ENCODE measurements around the gene GALNTL6. TPM values are rescaled to one million over a fixed set of nuclear protein-coding genes. Genes with fewer than 3 reads are reported as not detected.

Gene GALNTL6
- total RNA-seq, 1 experiment from 2014 or later: not detected

DNA sequence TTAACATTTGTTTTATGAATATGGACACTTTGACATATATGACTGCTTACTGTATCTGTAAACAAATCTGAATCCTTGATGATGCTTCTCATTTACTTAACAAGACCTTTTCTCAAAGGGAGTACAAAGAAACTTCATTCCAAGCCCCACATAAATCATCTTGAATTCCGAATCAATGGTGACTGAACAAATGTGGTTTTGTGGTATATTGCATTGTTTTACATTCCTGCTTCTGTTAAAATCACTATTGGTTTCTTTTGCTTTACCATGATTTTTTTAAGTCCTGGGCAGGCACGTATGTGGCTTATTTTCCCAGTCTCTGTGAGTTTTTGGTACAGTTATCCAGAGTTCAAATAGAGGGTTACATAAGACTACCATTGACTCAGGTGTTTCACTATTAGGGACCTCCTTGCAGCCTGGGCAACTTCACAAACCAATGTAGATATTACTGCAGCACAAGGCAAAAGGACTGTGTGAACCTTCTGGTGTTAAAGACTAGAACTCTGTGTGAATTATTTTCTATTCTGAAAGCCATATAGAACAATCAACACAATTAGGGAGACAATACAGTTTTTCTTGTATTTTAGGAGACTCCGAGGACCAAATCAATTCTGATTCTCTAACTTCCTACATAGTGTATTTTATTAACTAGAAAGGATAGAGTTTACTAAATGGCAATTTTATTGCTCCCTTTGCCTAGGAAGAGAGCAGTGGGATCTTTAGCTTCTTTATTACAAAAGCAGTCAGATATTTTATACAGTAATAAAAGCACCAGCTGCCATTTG, 196.4 kb downstream of the GALNTL6 start:
- peaks cover 0 to 3% (median 3%) of the 10 kb centered on the region in 3 experiments; a peak in 4 of 7 replicates for H3K36me3 Mint-ChIP-seq (ENCODE audit: insufficient read depth in 1 of 3, low read depth in 3 of 3)
- H3K4me3 Mint-ChIP-seq: no peak overlapping the region
- TF ChIP-seq, protein P1, sequence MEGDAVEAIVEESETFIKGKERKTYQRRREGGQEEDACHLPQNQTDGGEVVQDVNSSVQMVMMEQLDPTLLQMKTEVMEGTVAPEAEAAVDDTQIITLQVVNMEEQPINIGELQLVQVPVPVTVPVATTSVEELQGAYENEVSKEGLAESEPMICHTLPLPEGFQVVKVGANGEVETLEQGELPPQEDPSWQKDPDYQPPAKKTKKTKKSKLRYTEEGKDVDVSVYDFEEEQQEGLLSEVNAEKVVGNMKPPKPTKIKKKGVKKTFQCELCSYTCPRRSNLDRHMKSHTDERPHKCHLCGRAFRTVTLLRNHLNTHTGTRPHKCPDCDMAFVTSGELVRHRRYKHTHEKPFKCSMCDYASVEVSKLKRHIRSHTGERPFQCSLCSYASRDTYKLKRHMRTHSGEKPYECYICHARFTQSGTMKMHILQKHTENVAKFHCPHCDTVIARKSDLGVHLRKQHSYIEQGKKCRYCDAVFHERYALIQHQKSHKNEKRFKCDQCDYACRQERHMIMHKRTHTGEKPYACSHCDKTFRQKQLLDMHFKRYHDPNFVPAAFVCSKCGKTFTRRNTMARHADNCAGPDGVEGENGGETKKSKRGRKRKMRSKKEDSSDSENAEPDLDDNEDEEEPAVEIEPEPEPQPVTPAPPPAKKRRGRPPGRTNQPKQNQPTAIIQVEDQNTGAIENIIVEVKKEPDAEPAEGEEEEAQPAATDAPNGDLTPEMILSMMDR (conservative IDR thresholded peaks at IDR 0.05): no peak
- H3K9me3 Mint-ChIP-seq: no peaks in the 10 kb centered on the region; a peak in 1 of 5 replicates
- H2BK12ac ChIP-seq (ENCODE audit: insufficient read length, low read depth, low read length): no peak overlapping the region
- no peak overlapping the region for H3K27ac ChIP-seq (ENCODE audit: insufficient read length, low read depth, low read length)
- no CpG with 5 or more reads among the region's 3 CpGs for WGBS (ENCODE audit: extremely low coverage, insufficient read length, low lambda C conversion rate)
- no peak overlapping the region for H4K8ac ChIP-seq (replicated peaks; ENCODE audit: insufficient read length, low read depth, low read length)
- H2AK5ac ChIP-seq (ENCODE audit: insufficient read length, low read length): no peak overlapping the region
- H4K5ac ChIP-seq (ENCODE audit: insufficient read length, low read depth, low read length): no peak overlapping the region
- no peak overlapping the region for H2BK5ac ChIP-seq (ENCODE audit: insufficient read length, low read length)
- no peaks in the 10 kb centered on the region for H3K9me3 ChIP-seq (ENCODE audit: control insufficient read depth, low read depth, low read length)
- no peak overlapping the region for H2AFZ ChIP-seq (ENCODE audit: low read length)
- H3K4me2 ChIP-seq (ENCODE audit: insufficient read depth, insufficient read length, low read length): no peak overlapping the region
- no peaks in the 10 kb centered on the region for H3K23me2 ChIP-seq (ENCODE audit: insufficient read length, low read depth, low read length, poor library complexity, severe bottlenecking)
- no peak overlapping the region for H3K23ac ChIP-seq (ENCODE audit: insufficient read length, low read depth, low read length)
- H3K4me1 ChIP-seq (ENCODE audit: insufficient read depth, low read length): peaks cover 2% of the 10 kb centered on the region; the same call in 1 of the 2 replicates
- H3K79me2 ChIP-seq (ENCODE audit: insufficient read depth, low read length): no peaks in the 10 kb centered on the region
- no peak for DNase-seq
- no peak overlapping the region for H4K91ac ChIP-seq (ENCODE audit: insufficient read length, low read depth, low read length)
- no peak overlapping the region for H3K56ac ChIP-seq (ENCODE audit: insufficient read length, low read depth, low read length)
- H3K18ac ChIP-seq (ENCODE audit: insufficient read length, low read depth, low read length): no peak overlapping the region
- no peak overlapping the region for H3K4ac ChIP-seq (ENCODE audit: low read depth, low read length)
- H3T11ph ChIP-seq (ENCODE audit: low read length): no peak overlapping the region
- no peak overlapping the region for H2BK20ac ChIP-seq (ENCODE audit: low read depth, low read length, poor library complexity, severe bottlenecking)
- H2BK15ac ChIP-seq (ENCODE audit: low read depth, low read length): no peak overlapping the region
- H3K14ac ChIP-seq (ENCODE audit: insufficient read depth, low read length): no peak overlapping the region
- H3K4me1 Mint-ChIP-seq: peaks cover 27 to 43% of the 10 kb centered on the region in 2 experiments
- no peak overlapping the region; a peak in 1 of 7 replicates for H3K27ac Mint-ChIP-seq
- H3K79me1 ChIP-seq (ENCODE audit: insufficient read depth, low read depth, low read length, poor library complexity, severe bottlenecking): no peaks in the 10 kb centered on the region
- H3K27me3 ChIP-seq (ENCODE audit: insufficient read depth, low read length): no peaks in the 10 kb centered on the region; the same call in 1 of the 2 replicates
- no peaks in the 10 kb centered on the region for H4K20me1 ChIP-seq (ENCODE audit: control insufficient read depth, insufficient read depth, insufficient read length)
- no peak overlapping the region for H3K9ac ChIP-seq (ENCODE audit: extremely low read depth, insufficient read length, low read length)
- peaks cover 14% of the 10 kb centered on the region for H3K27me3 Mint-ChIP-seq (ENCODE audit: low read depth)
- H2BK120ac ChIP-seq (ENCODE audit: low read depth, low read length, poor library complexity, severe bottlenecking): no peak overlapping the region
